Thyroid gland (tissue), 4 donors: Measurements from ENCODE around the gene UST.

ENCODE experiments used
- CTCF ChIP-seq, 6 experiments: fragments of 200-600 bp in 3 of 6; fragments of 450-650 bp in 3 of 6; sonication (generic) in 3 of 6; IDR thresholded peaks; one replicate each; pipeline ENCODE4 v1.5.1; 2016 to 2019; ENCODE audit warnings: antibody characterized with exemption in 6 of 6, mild to moderate bottlenecking in 2 of 6, inconsistent platforms in 1 of 6, moderate library complexity in 1 of 6
- POLR2A ChIP-seq, 2 donors: fragments of 450-650 bp; IDR thresholded peaks; one replicate each; pipeline ENCODE4 v1.6.1; 2017; ENCODE audit warnings: antibody characterized with exemption in 2 of 2, mild to moderate bottlenecking in 2 of 2, moderate library complexity in 1 of 2

GRCh38 chr6:149007846-149008245 is 261.0 kb downstream of the UST start:
- TF ChIP-seq POLR2A (IDR thresholded peaks at IDR 0.05) (no peak), CTCF (IDR thresholded peaks at IDR 0.05) (no peak)
